T-helper 2 cell treated with Interferon-gamma antibody and Interleukin-4, amounts not matched to agents 100 ng/mL and 5 ng/mL, for 36 hours (primary cell): ENCODE measurements around the gene OR11G2. TPM values are rescaled to one million over a fixed set of nuclear protein-coding genes. Genes with fewer than 3 reads are reported as not detected.
"Not testable (repeated sequence)": the region's sequence is repeated elsewhere in the genome, so short reads cannot be mapped to it uniquely, and the experiment has no call there.

Experiments used
- intact Hi-C: fragments of 100-400 bp; cut with micrococcal nuclease; formaldehyde crosslinking; loops from one replicate; pipeline ENCODE4 v1.15.1; 2023
- total RNA-seq: library from RNA; stranded (reverse); gene quantifications from 2 replicates; pipeline ENCODE4 v1.2.3, GENCODE V29; 2022

Gene OR11G2
- total RNA-seq, 1 donor from 2014 or later, result not detected

DNA sequence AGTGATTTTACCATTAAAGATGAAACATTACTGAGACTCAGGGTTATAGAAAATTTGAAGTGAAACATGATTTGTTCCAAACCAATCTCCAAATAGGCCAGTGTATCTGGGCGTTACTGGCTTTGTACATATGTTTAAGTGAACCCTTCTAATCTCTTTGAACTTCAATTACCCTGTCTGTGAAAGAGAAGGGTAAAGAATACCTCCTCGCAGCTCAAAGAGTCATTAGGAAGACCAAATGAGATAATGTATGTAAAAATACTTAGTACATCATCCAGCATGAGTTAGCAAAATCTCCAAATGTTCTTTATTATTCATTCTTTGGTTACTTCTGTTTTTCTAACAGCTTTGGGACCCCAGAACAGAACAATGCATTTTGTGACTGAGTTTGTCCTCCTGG, 32.7 kb downstream of the OR11G2 start, which contains the start of gene OR11H6:
OR11H6 (plus strand) TSS at position 301 of the 400 bp plus-strand sequence; CDS start at position 301, 0 bp downstream.
- intact Hi-C loops, result no loop called here

- intact Hi-C loops, result no loop called here
These were observed 38.0 kb downstream of the OR11G2 start, which contains the start of gene OR11H7 for GRCh38 chr14:20228681-20229080. Gene OR11H7 (plus strand): TSS chr14:20228981.

GRCh38 chr14:20235415-20235814, 44.7 kb downstream of the OR11G2 start:
- intact Hi-C loops, result not testable (repeated sequence)

DNA sequence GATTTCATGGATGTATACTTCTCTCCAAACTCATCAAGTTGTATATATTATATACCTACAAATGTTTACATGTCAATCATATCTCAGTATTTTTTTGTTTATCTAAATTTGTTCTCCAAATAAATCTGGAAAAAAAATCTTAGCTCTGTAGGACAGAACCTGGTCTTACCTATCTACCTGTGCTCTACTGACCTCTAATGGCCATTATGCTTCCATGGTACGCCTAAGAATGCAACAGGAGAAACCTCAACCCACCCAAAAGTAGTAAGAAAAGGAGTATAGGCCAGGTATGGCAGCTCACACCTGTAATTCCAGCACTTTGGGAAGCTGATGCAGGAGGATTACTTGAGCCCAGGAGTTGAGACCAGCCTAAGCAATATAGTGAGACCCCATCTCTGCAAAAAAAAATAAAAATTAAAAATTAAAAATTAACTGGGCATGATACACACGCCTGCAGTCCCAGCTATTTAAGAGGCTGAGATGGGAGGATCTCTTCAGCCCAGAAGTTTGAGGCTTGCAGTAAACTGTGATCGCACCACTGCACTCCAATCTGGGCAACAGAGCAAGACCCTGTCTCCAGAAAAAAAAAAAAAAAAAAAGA, 57.0 kb downstream of the OR11G2 start:
- intact Hi-C loops, result no loop called here

Other genes with a start within 250 kb of the OR11G2 start
- not detected in 2 replicates for gene OR4K15, start 215.3 kb upstream of the OR11G2 start, total RNA-seq
- not detected in 2 replicates for gene OR4Q2, start 188.7 kb upstream of the OR11G2 start, total RNA-seq
- not detected in 2 replicates for gene OR4K14, start 171.6 kb upstream of the OR11G2 start, total RNA-seq
- not detected in 2 replicates for gene OR4K13, start 154.9 kb upstream of the OR11G2 start, total RNA-seq
- not detected in 2 replicates for gene OR4L1, start 130.9 kb upstream of the OR11G2 start, total RNA-seq
- not detected in 2 replicates for gene OR4K17, start 80.2 kb upstream of the OR11G2 start, total RNA-seq
- not detected in 2 replicates for gene OR4N5, start 52.1 kb upstream of the OR11G2 start, total RNA-seq
- not detected in 2 replicates for gene OR11H6, start 32.8 kb downstream of the OR11G2 start, total RNA-seq
- gene OR11H7, start 38.1 kb downstream of the OR11G2 start, total RNA-seq, result not detected in 2 replicates
- gene OR11H4, start 48.4 kb downstream of the OR11G2 start, total RNA-seq, result not detected in 2 replicates
- 24.5 and 24.6 TPM in 2 replicates for gene TTC5, start 115.1 kb downstream of the OR11G2 start, total RNA-seq
- 26.3 and 28.5 TPM in 2 replicates for gene CCNB1IP1, start 142.4 kb downstream of the OR11G2 start, total RNA-seq
- gene PARP2, start 152.7 kb downstream of the OR11G2 start, total RNA-seq, result 28.5 and 32.7 TPM in 2 replicates
- 35.3 and 36.3 TPM in 2 replicates for gene TEP1, start 222.6 kb downstream of the OR11G2 start, total RNA-seq
- 0.05 and 0.11 TPM in 2 replicates for gene KLHL33, start 245.3 kb downstream of the OR11G2 start, total RNA-seq